ENCODE results near the gene MB21D2.

The MB21D2 gene

DNA sequence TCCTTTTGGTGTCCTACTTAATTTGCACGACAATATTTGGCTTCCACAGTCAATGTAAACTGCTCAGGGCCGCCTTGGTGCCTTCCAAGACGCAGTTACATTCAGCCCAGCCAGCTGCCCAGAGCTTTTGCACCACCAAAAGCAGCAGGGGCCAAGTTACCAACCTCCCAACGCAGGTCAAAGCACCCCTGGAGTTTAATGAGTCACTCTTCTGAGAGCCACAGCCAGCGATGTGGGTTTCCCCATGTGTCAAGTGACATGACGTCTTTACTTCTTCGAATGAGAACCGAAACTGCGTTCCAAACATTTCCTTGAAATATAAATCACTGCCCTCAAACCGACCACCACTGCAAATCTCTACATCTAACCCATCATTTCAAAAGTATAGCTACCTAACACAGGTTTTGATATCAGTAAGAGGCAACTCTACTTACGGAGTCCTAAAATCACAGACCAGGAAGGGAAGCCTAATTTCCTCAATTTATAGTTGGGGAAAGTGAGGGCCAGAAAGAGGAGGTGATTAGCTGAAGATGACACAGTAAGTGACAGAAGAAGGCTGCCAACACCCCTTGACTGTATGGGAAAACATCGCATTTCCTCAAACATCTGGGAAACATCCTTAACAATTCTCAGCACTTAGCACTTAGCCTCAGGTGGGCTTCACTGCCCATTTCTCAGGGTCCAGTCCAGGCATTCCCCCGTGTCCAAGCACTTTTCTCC, 24.5 kb downstream of the MB21D2 start:
- peak overlapping the region; percentile 40 for H3K4me3 Mint-ChIP-seq
- peaks cover 23% of the 10 kb centered on the region for H3K36me3 Mint-ChIP-seq
- DNase-seq = peak; percentile 82
- no peaks in the 10 kb centered on the region for H3K9me3 Mint-ChIP-seq
- H3K4me1 Mint-ChIP-seq = peaks cover 94% of the 10 kb centered on the region
- peaks cover 19% of the 10 kb centered on the region for H3K27me3 Mint-ChIP-seq
- peak overlapping the region; percentile 81 for H3K27ac Mint-ChIP-seq
- CTCF ChIA-PET = interaction anchor here (2.5 kb wide), 1 partner anchor 76 kb away, joined by 11 read pairs; no protein-coding TSS in a partner anchor

DNA sequence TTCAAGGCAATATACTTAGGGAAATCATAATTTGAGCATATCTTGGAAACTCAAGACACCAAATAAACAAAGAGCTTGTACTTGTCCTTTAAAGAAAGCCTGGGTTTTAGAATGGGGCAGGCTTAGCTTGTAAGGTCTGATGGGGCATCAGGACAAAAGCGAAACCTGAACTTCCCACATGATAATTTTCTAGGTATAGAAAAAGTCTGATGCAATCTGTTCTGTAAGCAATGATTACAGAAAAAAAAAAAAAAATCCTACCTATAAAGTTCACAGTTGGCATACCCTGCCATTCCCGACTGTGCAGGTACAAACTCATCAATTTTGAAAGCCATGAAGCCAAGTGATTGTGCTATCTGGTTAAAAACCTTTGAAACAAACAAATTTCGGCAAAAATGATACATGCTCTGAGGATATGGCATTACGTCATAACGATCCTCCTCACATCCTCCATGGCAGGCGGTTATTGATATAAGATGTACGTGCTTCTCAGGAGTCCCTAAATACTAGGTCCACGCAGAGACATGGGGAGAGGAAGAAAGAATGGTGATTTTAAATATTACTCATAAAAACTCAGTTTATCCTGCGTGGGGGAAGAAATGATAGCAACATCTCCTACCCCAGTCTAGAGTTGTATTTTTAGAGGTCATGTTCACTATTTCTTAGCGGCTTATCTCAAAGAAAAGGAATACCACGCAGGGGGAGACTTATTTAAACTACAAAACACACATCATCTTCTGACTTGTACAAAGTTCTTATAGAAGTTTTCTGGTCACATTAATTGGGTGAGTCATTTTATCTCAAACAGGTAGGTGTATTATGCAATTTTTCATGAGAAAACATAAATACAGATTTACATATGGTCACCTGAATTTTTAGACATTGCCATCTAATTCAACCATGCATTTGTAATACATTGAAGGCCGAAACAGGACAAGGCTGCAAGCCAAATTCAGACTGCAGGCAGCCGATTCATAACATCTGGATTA, 27.0 kb downstream of the MB21D2 start:
- H3K36me3 Mint-ChIP-seq = peaks cover 15% of the 10 kb centered on the region
- H3K4me1 Mint-ChIP-seq = peaks cover 92% of the 10 kb centered on the region
- no peak for DNase-seq
- H3K27me3 Mint-ChIP-seq = peaks cover 9% of the 10 kb centered on the region
- CTCF ChIA-PET = interaction anchor here (1.7 kb wide), 1 partner anchor 24 kb away, joined by 4 read pairs; no protein-coding TSS in a partner anchor
- H3K9me3 Mint-ChIP-seq = no peaks in the 10 kb centered on the region
- no peak overlapping the region for H3K4me3 Mint-ChIP-seq
- H3K27ac Mint-ChIP-seq = no peak overlapping the region

DNA sequence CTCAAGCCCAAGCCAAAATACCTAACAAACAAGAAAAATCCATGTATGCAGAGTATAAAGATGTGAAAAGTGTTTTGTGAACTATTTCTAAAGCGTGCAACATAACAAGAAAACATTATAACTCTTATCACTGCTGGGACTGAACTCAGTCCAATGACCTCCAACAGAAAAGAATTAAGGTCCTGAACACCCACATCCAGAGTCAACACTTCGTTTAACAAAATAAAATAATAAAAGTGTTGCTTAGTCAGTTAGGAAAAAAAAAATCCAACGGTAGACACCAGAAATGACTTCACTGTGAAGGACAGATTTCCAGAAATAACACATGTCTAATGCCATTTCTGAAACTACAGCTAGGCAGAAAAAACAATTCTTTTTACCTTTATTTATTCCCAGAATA, 28.0 kb downstream of the MB21D2 start:
- Mint-ChIP-seq H3K9me3 (no peaks in the 10 kb centered on the region), H3K4me3 (no peak overlapping the region), H3K27ac (no peak overlapping the region), H3K36me3 (peaks cover 17% of the 10 kb centered on the region), H3K27me3 (peaks cover 2% of the 10 kb centered on the region), H3K4me1 (peaks cover 89% of the 10 kb centered on the region)
- CTCF ChIA-PET = interaction anchor here (1.4 to 1.7 kb wide), 2 partner anchors 25 to 76 kb away, joined by 3 to 4 read pairs; no protein-coding TSS in a partner anchor
- DNase-seq = no peak

DNA sequence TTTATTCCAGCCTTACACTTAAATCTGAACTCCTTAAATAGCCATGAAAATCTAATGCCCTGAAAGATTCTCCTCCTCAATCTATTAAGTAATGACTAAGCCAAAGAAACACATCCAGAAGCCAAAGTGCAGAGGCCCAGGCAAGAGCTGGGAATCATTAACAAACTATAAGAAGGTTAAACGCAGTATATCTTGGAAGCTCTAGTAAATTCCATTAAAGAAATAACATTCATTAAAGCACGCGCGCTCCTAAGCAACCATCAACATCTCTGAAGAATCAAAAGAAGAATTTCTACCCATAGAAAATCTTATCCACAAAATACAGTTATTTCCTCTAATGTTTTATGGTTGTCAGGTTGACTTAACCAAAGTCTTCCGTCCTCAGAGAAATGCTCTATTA, 29.5 kb downstream of the MB21D2 start:
- CTCF ChIA-PET = interaction anchor here (0.7 to 1.4 kb wide), 5 partner anchors 12 to 153 kb away, joined by 3 read pairs; no protein-coding TSS in a partner anchor
- H3K27me3 Mint-ChIP-seq = no peaks in the 10 kb centered on the region
- no peak overlapping the region for H3K4me3 Mint-ChIP-seq
- peak overlapping the region; percentile 83 for H3K27ac Mint-ChIP-seq
- peaks cover 16% of the 10 kb centered on the region for H3K36me3 Mint-ChIP-seq
- H3K4me1 Mint-ChIP-seq = peaks cover 78% of the 10 kb centered on the region
- no peaks in the 10 kb centered on the region for H3K9me3 Mint-ChIP-seq
- no peak for DNase-seq

DNA sequence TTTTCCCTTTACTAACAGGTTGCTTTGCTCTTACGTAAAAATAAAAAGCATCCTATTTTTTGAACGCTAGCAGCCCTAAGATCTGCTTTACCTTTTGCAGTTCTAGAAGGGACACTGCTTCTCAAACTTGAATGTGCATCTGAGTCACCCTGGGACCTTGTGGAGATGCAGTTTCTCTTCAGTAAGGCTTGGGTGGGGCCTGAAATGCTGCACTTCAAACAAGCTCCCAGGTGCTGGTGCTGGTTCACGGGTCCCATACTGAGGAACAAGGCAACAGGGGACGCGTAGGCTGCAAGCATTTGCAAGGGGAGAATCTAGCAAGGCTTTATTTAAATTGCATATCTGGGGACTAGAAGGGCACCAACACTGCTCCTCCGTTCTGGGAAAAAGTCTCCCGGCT, 30.0 kb downstream of the MB21D2 start:
- Mint-ChIP-seq H3K36me3 (peaks cover 16% of the 10 kb centered on the region), H3K4me3 (no peak overlapping the region), H3K27ac (peak overlapping the region; percentile 83), H3K27me3 (no peaks in the 10 kb centered on the region), H3K9me3 (no peaks in the 10 kb centered on the region), H3K4me1 (peaks cover 73% of the 10 kb centered on the region)
- CTCF ChIA-PET = interaction anchor here (1.1 kb wide), 1 partner anchor 11 kb away, joined by 3 read pairs; no protein-coding TSS in a partner anchor
- DNase-seq = peak; percentile 36

DNA sequence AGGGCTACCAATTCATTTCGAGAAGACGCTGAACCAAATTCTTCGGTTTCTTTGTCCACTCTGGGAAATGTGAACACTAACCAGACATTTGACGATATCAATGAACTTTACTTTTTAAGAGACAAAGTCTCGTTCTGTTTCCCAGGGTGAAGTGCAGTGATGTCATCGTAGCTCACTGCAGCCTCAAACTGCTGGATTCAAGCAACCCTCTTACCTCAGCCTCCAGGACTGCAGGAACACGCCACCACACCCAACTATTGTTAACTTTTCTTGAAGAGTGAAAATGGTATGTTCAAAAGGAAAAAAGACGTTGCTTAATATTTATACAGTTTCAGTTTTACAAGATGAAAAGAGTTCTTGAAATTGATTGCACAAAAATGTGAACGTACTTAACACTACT, 30.6 kb downstream of the MB21D2 start:
- DNase-seq = no peak
- no peaks in the 10 kb centered on the region for H3K27me3 Mint-ChIP-seq
- peaks cover 16% of the 10 kb centered on the region for H3K36me3 Mint-ChIP-seq
- peaks cover 66% of the 10 kb centered on the region for H3K4me1 Mint-ChIP-seq
- CTCF ChIA-PET = no interaction called here
- no peaks in the 10 kb centered on the region for H3K9me3 Mint-ChIP-seq
- no peak overlapping the region for H3K4me3 Mint-ChIP-seq
- H3K27ac Mint-ChIP-seq = peak overlapping the region; percentile 83

DNA sequence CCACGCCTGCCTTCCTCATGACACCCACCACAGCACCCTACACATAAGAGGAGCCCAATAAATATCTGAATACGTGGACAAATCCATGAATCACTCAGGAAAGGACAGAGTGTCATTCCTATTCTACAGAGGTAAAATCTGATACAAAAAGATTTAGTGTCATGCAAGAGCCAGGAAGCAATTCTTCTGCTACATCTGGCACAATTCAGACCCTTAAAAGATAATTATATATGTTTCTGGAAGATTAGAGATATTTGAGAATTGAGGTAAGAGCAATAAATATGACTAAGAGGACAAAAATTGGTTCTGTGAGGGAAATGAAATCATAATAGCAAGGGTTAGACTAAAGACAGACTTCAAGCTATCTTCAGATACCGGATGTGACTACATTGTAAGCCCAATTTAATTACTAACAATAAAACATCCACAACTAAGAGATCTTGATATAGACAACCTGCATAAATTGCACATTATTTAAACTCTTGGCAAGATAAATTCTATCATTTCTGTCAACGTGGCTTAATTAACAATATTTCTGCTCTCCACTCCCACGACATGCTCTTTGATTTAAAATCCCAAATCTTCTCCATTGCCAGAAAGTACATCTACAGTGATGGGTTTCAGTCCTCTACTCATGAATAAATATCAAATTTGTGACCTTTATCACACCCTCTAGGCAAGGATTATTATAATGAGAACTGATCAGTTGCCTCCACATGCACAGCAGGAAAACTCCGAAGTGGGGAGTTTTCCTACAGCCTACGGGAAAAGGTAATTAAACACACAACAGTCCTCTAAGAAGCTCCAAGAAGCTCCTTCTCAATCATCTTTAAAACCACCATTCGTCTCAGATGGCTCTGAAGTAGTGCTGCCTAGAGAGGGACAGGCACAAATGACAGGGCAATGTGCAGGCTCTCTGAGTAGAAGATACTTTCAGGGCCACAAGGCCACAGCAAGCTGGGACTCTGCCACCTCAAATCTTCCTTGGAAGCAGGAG, 32.6 kb downstream of the MB21D2 start:
- DNase-seq = no peak
- Mint-ChIP-seq H3K27ac (peak overlapping the region; percentile 49), H3K27me3 (no peaks in the 10 kb centered on the region), H3K36me3 (peaks cover 12% of the 10 kb centered on the region), H3K4me1 (peaks cover 47% of the 10 kb centered on the region), H3K9me3 (no peaks in the 10 kb centered on the region), H3K4me3 (no peak overlapping the region)
- CTCF ChIA-PET = no interaction called here

DNA sequence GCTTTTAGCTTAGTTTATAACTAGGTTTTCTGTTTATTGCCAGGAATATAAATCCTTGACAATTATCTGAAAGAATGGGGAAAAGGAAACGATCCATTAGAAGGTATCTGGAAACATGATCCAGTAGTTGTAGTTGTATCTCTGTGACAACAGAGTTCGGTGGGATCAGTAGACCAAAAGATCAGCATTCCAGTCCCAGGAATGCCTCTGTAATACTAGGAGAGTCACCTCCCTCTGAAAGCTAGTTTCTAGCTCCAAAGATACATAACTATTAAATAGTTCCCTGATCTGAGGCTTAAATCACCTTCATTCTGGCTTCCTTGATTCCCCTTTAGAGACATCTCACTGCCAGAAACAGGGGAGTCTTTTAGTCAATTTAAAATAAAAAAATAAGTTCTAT, 34.1 kb downstream of the MB21D2 start:
- no peak for DNase-seq
- H3K27me3 Mint-ChIP-seq = no peaks in the 10 kb centered on the region
- no peaks in the 10 kb centered on the region for H3K9me3 Mint-ChIP-seq
- H3K36me3 Mint-ChIP-seq = peaks cover 12% of the 10 kb centered on the region
- H3K4me1 Mint-ChIP-seq = peaks cover 31% of the 10 kb centered on the region
- CTCF ChIA-PET = no interaction called here
- H3K27ac Mint-ChIP-seq = no peak overlapping the region
- no peak overlapping the region for H3K4me3 Mint-ChIP-seq

DNA sequence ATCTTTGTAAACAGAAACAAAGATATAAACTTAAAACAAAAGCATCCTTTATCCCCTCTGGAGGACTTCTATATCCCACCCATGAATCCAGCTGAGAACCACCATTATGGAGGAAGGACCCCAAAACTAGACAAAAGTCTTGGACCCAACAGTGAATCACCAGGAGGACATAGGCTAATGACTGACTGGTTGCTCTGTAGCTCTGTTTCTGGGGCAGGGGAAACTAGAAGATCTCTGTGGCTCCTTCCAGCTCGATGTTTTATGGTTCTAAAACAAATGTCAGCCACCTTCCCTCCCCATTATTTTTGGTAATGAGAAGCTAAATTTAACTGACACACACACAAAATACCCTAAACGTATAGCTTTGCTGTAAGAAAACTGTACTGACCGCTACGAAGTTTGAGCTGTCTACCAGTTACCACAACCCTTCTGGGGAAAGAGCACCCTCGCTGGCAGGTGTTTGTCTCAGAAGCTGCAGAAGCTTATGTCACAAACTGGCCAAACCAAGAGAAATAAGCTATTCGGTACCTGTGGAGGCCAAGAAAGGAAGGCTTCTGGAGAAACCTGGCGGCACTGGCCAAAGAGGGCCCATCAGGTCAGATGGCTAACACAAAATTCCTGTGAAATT, 36.4 kb downstream of the MB21D2 start:
- no peaks in the 10 kb centered on the region for H3K9me3 Mint-ChIP-seq
- no peak overlapping the region for H3K4me3 Mint-ChIP-seq
- no peak overlapping the region for H3K27ac Mint-ChIP-seq
- DNase-seq = no peak
- CTCF ChIA-PET = interaction anchor here (1.2 kb wide), 1 partner anchor 9 kb away, joined by 3 read pairs; no protein-coding TSS in a partner anchor
- H3K4me1 Mint-ChIP-seq = peaks cover 17% of the 10 kb centered on the region
- H3K27me3 Mint-ChIP-seq = no peaks in the 10 kb centered on the region
- H3K36me3 Mint-ChIP-seq = peaks cover 13% of the 10 kb centered on the region

DNA sequence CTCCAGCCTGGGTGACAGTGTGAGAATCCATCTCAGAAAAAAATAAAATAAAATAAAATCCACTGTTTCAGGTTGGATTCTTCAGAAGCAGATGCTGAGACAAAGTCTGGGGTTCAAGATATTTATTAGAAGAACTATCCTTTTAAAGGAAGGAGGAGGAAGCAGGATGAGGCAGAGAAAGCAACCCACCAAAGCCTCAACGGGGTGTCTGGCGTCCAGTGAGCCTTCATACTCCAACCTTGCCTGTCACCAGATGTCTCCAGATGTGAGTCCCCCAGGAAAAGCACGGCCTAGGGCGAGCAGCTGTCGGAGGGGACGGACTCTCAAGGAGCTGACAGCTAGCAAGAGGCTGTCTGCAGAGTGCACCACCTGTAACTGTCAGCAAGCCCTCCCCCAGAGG, 37.3 kb downstream of the MB21D2 start:
- Mint-ChIP-seq H3K36me3 (peaks cover 9% of the 10 kb centered on the region), H3K4me3 (no peak overlapping the region), H3K27me3 (no peaks in the 10 kb centered on the region), H3K9me3 (no peaks in the 10 kb centered on the region), H3K27ac (no peak overlapping the region), H3K4me1 (peaks cover 18% of the 10 kb centered on the region)
- CTCF ChIA-PET = interaction anchor here (1.4 kb wide), 1 partner anchor 12 kb away, joined by 3 read pairs; no protein-coding TSS in a partner anchor
- no peak for DNase-seq

DNA sequence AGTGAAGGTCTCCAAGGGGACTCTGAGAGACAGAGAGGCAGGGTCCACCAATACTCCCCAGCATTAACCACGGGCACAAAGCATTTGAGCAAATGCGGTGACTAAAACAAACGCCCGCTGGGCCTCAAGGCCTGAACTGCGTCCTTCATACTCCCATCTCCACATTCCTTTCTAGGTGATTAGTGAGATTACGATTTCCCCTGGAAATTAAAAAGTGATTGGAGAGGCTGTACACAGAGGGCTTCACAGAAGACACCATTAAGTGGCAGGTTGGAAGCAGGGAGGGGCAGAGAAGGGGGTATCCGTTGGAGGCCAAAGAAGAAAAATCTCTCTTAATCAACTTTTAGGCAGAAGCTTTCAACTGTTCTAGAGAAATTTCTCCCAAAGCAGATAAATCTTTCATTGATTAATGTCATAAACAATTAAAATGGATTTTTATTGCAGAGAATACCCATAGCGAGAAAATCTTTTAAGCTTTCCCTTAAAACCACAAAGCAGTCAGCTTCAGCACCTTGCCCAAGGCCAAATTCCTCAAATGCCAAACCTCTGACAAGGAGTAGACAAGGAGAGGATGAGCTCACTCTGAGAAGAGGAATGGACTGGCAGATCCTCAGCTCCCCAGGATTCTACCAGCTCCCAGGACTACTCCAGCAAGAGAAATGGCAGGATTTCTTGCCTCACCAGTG, 38.2 kb downstream of the MB21D2 start:
- H3K36me3 Mint-ChIP-seq = peaks cover 5% of the 10 kb centered on the region
- H3K4me3 Mint-ChIP-seq = no peak overlapping the region
- peaks cover 14% of the 10 kb centered on the region for H3K4me1 Mint-ChIP-seq
- H3K27ac Mint-ChIP-seq = no peak overlapping the region
- CTCF ChIA-PET = interaction anchor here (0.8 to 1.4 kb wide), 2 partner anchors 13 to 66 kb away, joined by 3 read pairs; no protein-coding TSS in a partner anchor
- H3K9me3 Mint-ChIP-seq = no peaks in the 10 kb centered on the region
- no peaks in the 10 kb centered on the region for H3K27me3 Mint-ChIP-seq
- DNase-seq = no peak

DNA sequence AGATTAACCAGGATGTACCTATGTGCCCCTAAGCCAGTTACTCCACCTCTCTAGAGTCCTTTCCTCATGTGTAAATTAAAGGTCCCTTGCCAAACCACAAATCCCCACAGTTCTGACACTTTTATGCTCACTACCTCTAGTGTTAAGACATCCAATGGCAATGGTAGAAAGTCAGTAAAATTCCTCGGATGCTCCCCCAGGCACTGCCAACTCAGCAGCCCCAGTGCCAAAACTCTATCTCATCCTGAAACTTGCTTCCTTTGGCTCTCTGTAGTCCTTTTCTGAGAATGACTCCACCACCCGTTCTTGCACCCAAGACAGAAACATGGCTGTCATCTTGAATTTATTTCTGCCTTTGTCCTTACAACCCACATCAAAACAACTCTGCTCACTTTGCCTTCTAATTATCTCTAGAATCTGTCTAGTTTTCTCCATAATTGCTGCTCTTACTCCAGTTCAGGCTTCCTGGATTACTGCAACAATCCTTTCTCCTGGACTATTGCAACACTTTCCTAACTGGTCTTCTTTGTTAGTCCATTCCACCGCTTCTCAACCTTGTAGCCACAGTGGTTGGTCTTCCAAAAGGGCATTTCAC, 41.6 kb downstream of the MB21D2 start:
- Mint-ChIP-seq H3K27me3 (no peaks in the 10 kb centered on the region), H3K27ac (no peak overlapping the region), H3K4me1 (peaks cover 14% of the 10 kb centered on the region), H3K9me3 (peaks cover 2% of the 10 kb centered on the region), H3K4me3 (no peak overlapping the region), H3K36me3 (peaks cover 6% of the 10 kb centered on the region)
- DNase-seq = no peak
- CTCF ChIA-PET = interaction anchor here (1.5 kb wide), 1 partner anchor 12 kb away, joined by 3 read pairs; no protein-coding TSS in a partner anchor

Measured in activated naive CD4-positive, alpha-beta T cell treated with anti-CD3 and anti-CD28 coated beads, Interleukin-2, amount 10 ng/mL, durations not matched to agents 7 days and 5 days (primary cell).